GM12878 (cell line): ENCODE measurements around the gene TYSND1. TPM values are rescaled to one million over a fixed set of nuclear protein-coding genes. Genes with fewer than 3 reads are reported as not detected.

Experiments used
- ATAC-seq: fragments of 200-7000 bp; cut with Tn5 transposase; 3 replicates; pipeline ENCODE4 v1.9.1; 2020; ENCODE audit warnings: mild to moderate bottlenecking, moderate library complexity
- BruUV-seq: library from RNA; stranded (reverse); fragments of 400-500 nt; replicated peaks from 2 replicates; lab custom pipeline; 2021; lab: Mats Ljungman, UMichigan
- CTCF ChIA-PET: fragments of 300-600 bp; sonication (Branson Sonifier 250); formaldehyde crosslinking; extraction: SDS; loops from one replicate; lab custom pipeline; 2021; ENCODE audit warnings: inconsistent platforms; lab: Yijun Ruan, JAX
- POLR2A ChIA-PET: fragments of 350-600 bp; formaldehyde crosslinking; extraction: SDS; loops from one replicate; lab custom pipeline; 2021; ENCODE audit warnings: inconsistent platforms; lab: Charles Lee
- RAD21 ChIA-PET: fragments of 300-600 bp; sonication (Branson Sonifier 250); formaldehyde crosslinking; loops from one replicate; lab custom pipeline; 2023; ENCODE audit warnings: antibody characterized with exemption; ENCODE audit not compliant: unreplicated experiment; lab: Charles Lee
- SMC1A ChIA-PET: fragments of 300-600 bp; sonication (Branson Sonifier 250); formaldehyde crosslinking; loops from one replicate; lab custom pipeline; 2023; ENCODE audit not compliant: unreplicated experiment, uncharacterized antibody; lab: Charles Lee
- DNase-seq: peaks from one replicate; pipeline ENCODE4 v3.0.0-alpha.2; 2011; ENCODE audit warnings: low read depth, low spot score
- FAIRE-seq: peaks from 3 replicates; lab custom pipeline; 2011; peaks lifted over from hg19 to GRCh38; lab: Jason Lieb, UNC
- H2AFZ ChIP-seq: 2 replicates; pipeline ENCODE4 v1.6.0; 2011; ENCODE audit warnings: low read depth, low read length, control low read depth; ENCODE audit not compliant: control insufficient read depth
- H3K27ac ChIP-seq: 2 replicates; pipeline ENCODE4 v1.5.1; 2011; ENCODE audit warnings: control low read depth; ENCODE audit not compliant: control insufficient read depth, insufficient read depth
- H3K27me3 ChIP-seq, 2 experiments: replicated peaks in 1 of 2; 2 replicates each; pipeline versions ENCODE4 v1.6.0 to v1.6.1; 2011; ENCODE audit warnings: low read length in 1 of 2; ENCODE audit not compliant: control insufficient read depth in 2 of 2, insufficient read depth in 2 of 2
- H3K36me3 ChIP-seq, 2 experiments: 2 replicates each; pipeline ENCODE4 v1.5.1; 2011; ENCODE audit warnings: low read length in 1 of 2; ENCODE audit not compliant: control insufficient read depth in 2 of 2, insufficient read depth in 2 of 2
- H3K4me1 ChIP-seq: 2 replicates; pipeline ENCODE4 v1.6.1; 2011; ENCODE audit warnings: mild to moderate bottlenecking, low read length, moderate library complexity, mixed read lengths; ENCODE audit not compliant: control insufficient read depth, insufficient read depth
- H3K4me2 ChIP-seq: 2 replicates; pipeline ENCODE4 v1.6.0; 2011; ENCODE audit warnings: control low read depth; ENCODE audit not compliant: control insufficient read depth, insufficient read depth
- H3K4me3 ChIP-seq: fragments of 200-600 bp; sonication (generic); 2 replicates; pipeline ENCODE4 v1.5.1; 2016
- H3K79me2 ChIP-seq: 2 replicates; pipeline ENCODE4 v1.6.0; 2011; ENCODE audit warnings: low read length; ENCODE audit not compliant: control insufficient read depth, insufficient read depth
- H3K9ac ChIP-seq: 2 replicates; pipeline ENCODE4 v1.8.0; 2011; ENCODE audit warnings: low read length, control low read depth, mixed read lengths; ENCODE audit not compliant: control insufficient read depth, insufficient read depth
- H3K9me3 ChIP-seq: replicated peaks from 3 replicates; pipeline ENCODE4 v1.5.1; 2011; ENCODE audit warnings: mild to moderate bottlenecking, low read length; ENCODE audit not compliant: control insufficient read depth, insufficient read depth
- H4K20me1 ChIP-seq: 2 replicates; pipeline ENCODE4 v1.6.0; 2011; ENCODE audit not compliant: control insufficient read depth, insufficient read depth
- BCL11A ChIP-seq: IDR thresholded peaks from 2 replicates; pipeline ENCODE4 v1.6.1; 2011; ENCODE audit warnings: low read depth, low read length
- NBN ChIP-seq: fragments of 450-650 bp; IDR thresholded peaks from 2 replicates; pipeline ENCODE4 v1.6.1; 2016
- NR2C1 ChIP-seq: fragments of 450-650 bp; IDR thresholded peaks from 2 replicates; pipeline ENCODE4 v1.6.1; 2017; ENCODE audit warnings: antibody characterized with exemption, mild to moderate bottlenecking, moderate library complexity
- PBX3 ChIP-seq: IDR thresholded peaks from 2 replicates; pipeline ENCODE4 v1.6.1; 2011; ENCODE audit warnings: mild to moderate bottlenecking, low read depth, low read length, moderate library complexity; ENCODE audit not compliant: insufficient replicate concordance
- SMAD5 ChIP-seq: IDR thresholded peaks from 2 replicates; pipeline ENCODE4 v1.6.1; 2016; ENCODE audit warnings: antibody characterized with exemption, low read depth
- SUPT20H ChIP-seq: IDR thresholded peaks from 2 replicates; pipeline ENCODE4 v1.6.1; 2011; ENCODE audit warnings: low read depth, mild to moderate bottlenecking, low read length, moderate library complexity, borderline replicate concordance; ENCODE audit not compliant: control insufficient read depth
- WRNIP1 ChIP-seq: IDR thresholded peaks from 2 replicates; pipeline ENCODE4 v1.6.1; 2011; ENCODE audit warnings: low read depth, low read length, improper control_type of control experiment, borderline replicate concordance
- ZNF24 ChIP-seq: fragments of 450-650 bp; IDR thresholded peaks from 2 replicates; pipeline ENCODE4 v1.6.1; 2017; ENCODE audit warnings: antibody characterized with exemption, mild to moderate bottlenecking
- WGBS: methylation state at CpG from one replicate; pipeline ENCODE4 v1.1.6; 2016; ENCODE audit warnings: low lambda C conversion rate; ENCODE audit not compliant: insufficient replicate concordance, insufficient coverage; ENCODE audit errors: missing lambda C conversion rate; 5-methylcytosine and 5-hydroxymethylcytosine counted together
- in situ Hi-C: fragments of 300-500 bp; cut with MboI; formaldehyde crosslinking; loops from 9 replicates; pipeline ENCODE4 v1.14.3; 2018; ENCODE audit warnings: mixed read lengths
- intact Hi-C: fragments of 100-400 bp; cut with micrococcal nuclease; formaldehyde crosslinking; loops from one replicate; pipeline ENCODE4 v1.14.2; 2022; ENCODE audit not compliant: unreplicated experiment
- polyA plus RNA-seq, 11 experiments: library from polyadenylated mRNA; depleted of rRNA in 4 of 11; unstranded in 6 of 11; stranded (reverse) in 5 of 11; fragments of >200 nt; fragmentation: Nextera tagmentation in 4 of 11; fragmentation: Illumina TruSeq in 1 of 11; extraction: Ambion mirVana in 4 of 11; extraction: Trizol in 1 of 11; gene quantifications; 1 replicate in 1 of 11; 2 replicates in 10 of 11; pipeline versions ENCODE4 v1.2.1 to v1.2.3, GENCODE V29; 2011 to 2016; ENCODE audit warnings: inconsistent platforms in 2 of 11, missing spikeins in 2 of 11, low read depth in 1 of 11
- total RNA-seq, 4 experiments: library from RNA; depleted of rRNA in 3 of 4; stranded (reverse); fragments of >200 nt in 3 of 4; fragmentation: Illumina TruSeq in 1 of 4; extraction: Trizol in 1 of 4; gene quantifications; 2 replicates each; pipeline versions ENCODE4 v1.2.1 to v1.2.3, GENCODE V29; 2013 to 2021
- TF ChIP-seq, protein P1 (sequence below): fragments of 450-650 bp; formaldehyde crosslinking; IDR thresholded peaks from 2 replicates; pipeline ENCODE4 v1.5.0; 2022; ENCODE audit warnings: mild to moderate bottlenecking, missing genetic modification characterization
- TF ChIP-seq, protein P2 (sequence below): fragments of 450-650 bp; IDR thresholded peaks from 2 replicates; pipeline ENCODE4 v1.6.1; 2018; ENCODE audit warnings: borderline replicate concordance, mild to moderate bottlenecking; ENCODE audit not compliant: partially characterized antibody

Gene TYSND1
- total and polyA plus RNA-seq, 10 of the 15 experiments (the other 5 are each of a cell fraction or from before 2014, with no cell fraction given) = 1.9 to 21.4 (median 12.0) TPM

DNA sequence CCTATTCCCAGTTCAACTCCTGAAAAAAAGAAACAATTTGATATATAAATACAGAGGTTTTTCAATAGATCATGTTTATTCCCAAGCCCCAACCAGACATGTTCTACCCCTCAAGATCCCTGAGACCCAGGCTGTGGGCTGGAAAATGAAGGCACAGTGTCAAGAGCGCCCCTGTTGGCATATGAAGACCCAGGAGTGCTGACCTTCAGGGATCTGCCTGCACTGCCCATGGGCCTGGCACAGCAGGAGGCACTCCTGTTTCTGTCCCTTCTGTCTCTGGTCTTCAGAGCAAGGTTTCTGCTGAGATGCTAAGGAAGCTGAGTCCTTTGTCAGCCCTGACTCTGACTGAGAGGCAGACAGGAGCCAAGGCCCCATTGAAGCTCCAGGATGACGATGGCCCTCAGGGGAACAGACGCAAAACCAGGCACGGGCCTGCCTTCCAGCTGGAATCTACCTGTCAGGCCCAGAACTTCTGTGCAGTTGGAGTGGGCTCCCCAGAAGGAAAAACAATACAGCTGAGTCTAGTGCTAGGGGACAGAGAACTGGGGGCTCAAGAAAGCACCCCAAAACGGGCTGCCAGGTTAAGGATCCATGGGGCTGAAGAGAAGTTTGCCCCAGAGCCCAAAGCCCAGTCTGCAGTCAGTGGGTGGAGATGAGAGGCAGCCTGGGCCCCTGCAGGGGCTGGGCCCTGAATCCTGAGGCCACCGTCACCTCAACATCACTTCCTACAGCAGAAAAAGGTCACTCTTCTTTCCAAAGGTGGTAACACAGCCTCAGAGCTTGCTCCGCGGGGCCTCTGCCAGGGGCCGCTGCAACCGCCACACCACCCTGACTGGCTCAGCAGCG lies 7.1 kb downstream of the TYSND1 start (continued):
- TF ChIP-seq, protein P1, sequence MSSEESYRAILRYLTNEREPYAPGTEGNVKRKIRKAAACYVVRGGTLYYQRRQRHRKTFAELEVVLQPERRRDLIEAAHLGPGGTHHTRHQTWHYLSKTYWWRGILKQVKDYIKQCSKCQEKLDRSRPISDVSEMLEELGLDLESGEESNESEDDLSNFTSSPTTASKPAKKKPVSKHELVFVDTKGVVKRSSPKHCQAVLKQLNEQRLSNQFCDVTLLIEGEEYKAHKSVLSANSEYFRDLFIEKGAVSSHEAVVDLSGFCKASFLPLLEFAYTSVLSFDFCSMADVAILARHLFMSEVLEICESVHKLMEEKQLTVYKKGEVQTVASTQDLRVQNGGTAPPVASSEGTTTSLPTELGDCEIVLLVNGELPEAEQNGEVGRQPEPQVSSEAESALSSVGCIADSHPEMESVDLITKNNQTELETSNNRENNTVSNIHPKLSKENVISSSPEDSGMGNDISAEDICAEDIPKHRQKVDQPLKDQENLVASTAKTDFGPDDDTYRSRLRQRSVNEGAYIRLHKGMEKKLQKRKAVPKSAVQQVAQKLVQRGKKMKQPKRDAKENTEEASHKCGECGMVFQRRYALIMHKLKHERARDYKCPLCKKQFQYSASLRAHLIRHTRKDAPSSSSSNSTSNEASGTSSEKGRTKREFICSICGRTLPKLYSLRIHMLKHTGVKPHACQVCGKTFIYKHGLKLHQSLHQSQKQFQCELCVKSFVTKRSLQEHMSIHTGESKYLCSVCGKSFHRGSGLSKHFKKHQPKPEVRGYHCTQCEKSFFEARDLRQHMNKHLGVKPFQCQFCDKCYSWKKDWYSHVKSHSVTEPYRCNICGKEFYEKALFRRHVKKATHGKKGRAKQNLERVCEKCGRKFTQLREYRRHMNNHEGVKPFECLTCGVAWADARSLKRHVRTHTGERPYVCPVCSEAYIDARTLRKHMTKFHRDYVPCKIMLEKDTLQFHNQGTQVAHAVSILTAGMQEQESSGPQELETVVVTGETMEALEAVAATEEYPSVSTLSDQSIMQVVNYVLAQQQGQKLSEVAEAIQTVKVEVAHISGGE = no peak

DNA sequence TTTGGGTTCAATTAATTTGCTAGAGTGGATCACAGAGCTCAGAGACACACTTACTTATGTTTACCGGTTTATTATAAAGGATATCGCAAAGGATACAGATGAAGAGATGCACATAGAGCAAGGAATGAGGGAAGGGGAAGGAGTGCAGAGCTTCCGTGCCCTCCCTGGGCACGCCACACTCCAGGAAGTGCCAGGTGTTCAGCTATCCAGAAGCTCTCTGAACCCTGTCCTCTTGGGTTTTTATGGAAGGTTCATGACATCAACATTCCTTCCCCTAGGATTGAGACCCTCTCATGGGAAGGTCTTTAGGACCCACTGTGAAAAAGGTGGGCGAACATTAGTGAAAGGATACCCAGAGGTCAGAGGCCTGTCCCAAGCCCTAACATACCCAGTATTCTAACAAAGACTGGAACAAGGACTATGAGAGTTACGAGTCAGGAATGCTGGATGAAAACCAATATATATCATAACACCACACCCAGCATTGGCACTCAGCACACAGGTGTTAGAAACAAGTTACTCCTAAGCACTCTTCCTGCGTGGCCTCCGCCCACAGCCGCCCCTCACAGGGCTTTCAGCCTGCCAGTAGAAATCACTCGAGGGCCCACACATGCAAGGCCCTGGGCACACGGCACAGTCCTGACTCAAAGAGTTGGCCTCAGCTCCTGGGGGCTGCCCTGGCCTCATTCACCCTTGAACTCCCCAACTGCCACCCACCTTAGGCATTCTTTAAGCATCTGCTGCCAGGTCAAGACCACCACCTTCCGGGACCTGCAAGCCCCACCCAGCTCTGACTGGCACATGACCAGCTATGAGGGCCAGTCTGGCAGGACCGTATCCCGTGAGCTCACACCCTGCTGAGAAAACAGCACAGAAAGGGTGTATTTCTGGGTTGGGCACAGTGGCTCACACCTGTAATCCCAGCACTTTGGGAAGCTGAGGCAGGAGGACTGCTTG lies 8.3 kb downstream of the TYSND1 start:
- RAD21 ChIA-PET = no interaction called here
- no peak overlapping the region for H3K27ac ChIP-seq
- FAIRE-seq (no peak), DNase-seq (no peak), ATAC-seq (no peak)
- H3K27me3 ChIP-seq = no peaks in the 10 kb centered on the region
- no peaks in the 10 kb centered on the region for H4K20me1 ChIP-seq
- in situ Hi-C loops = no loop called here
- no peak overlapping the region for H2AFZ ChIP-seq
- intact Hi-C loops = no loop called here
- no TSS peak for BruUV-seq
- peaks cover 3% of the 10 kb centered on the region for H3K4me1 ChIP-seq
- H3K9ac ChIP-seq = no peak overlapping the region
- SMC1A ChIA-PET = interaction anchor here (0.5 to 3.3 kb wide), 2 partner anchors 22 to 61 kb away, joined by 3 to 9 read pairs; no protein-coding TSS in a partner anchor
- peaks cover 0 to 2% of the 10 kb centered on the region in 2 experiments; a peak in 1 of 4 replicates for H3K36me3 ChIP-seq
- H3K4me3 ChIP-seq = no peak overlapping the region
- CTCF ChIA-PET = interaction anchor here (0.6 to 1.1 kb wide), 2 partner anchors 8 to 21 kb away, joined by 3 read pairs; partner anchors contain the start of gene TYSND1
- peaks cover 3% of the 10 kb centered on the region for H3K79me2 ChIP-seq
- WGBS = 96% methylated on average over 14 of the region's 14 CpGs
- no peak overlapping the region for H3K4me2 ChIP-seq
- POLR2A ChIA-PET = no interaction called here
- no peaks in the 10 kb centered on the region for H3K9me3 ChIP-seq
- TF ChIP-seq, protein P2, sequence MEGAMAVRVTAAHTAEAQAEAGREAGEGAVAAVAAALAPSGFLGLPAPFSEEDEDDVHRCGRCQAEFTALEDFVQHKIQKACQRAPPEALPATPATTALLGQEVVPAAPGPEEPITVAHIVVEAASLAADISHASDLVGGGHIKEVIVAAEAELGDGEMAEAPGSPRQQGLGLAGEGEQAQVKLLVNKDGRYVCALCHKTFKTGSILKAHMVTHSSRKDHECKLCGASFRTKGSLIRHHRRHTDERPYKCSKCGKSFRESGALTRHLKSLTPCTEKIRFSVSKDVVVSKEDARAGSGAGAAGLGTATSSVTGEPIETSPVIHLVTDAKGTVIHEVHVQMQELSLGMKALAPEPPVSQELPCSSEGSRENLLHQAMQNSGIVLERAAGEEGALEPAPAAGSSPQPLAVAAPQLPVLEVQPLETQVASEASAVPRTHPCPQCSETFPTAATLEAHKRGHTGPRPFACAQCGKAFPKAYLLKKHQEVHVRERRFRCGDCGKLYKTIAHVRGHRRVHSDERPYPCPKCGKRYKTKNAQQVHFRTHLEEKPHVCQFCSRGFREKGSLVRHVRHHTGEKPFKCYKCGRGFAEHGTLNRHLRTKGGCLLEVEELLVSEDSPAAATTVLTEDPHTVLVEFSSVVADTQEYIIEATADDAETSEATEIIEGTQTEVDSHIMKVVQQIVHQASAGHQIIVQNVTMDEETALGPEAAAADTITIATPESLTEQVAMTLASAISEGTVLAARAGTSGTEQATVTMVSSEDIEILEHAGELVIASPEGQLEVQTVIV = no peak
- TF ChIP-seq ZNF24 (no peak), SMAD5 (no peak), PBX3 (no peak), BCL11A (no peak), NR2C1 (no peak), SUPT20H (no peak), WRNIP1 (no peak), NBN (no peak)
